ENCODE data around the gene EDN2.

GRCh38 chr1:41497461-41498030, 13.1 kb upstream of the EDN2 start:
- TF ChIP-seq CTCF (conservative IDR thresholded peaks at IDR 0.05 in 1 of 2, IDR thresholded peaks at IDR 0.05 in 1 of 2; ENCODE audit: extremely low read depth in 1 of 2, insufficient read depth in 1 of 2, low read depth in 1 of 2, low read length in 2 of 2) (no peak), EZH2 (IDR thresholded peaks at IDR 0.05; ENCODE audit: borderline replicate concordance, low read length) (no peak)

Data from mammary epithelial cell (primary cell).